ENCODE data around the gene POU6F2. TPM values are rescaled to one million over a fixed set of nuclear protein-coding genes. Genes with fewer than 3 reads are reported as not detected.

POU6F2 gene
- total RNA-seq, 1 donor from 2014 or later = 1.1 TPM

GRCh38 chr7:39035903-39036302 is 58.2 kb downstream of the POU6F2 start:
- H3K4me3 Mint-ChIP-seq (ENCODE audit: unreplicated experiment) = no peak overlapping the region
- no peak for DNase-seq (ENCODE audit: low spot score)
- no peaks in the 10 kb centered on the region for H3K36me3 Mint-ChIP-seq (ENCODE audit: low read depth, unreplicated experiment)
- no peak overlapping the region for H3K27ac Mint-ChIP-seq (ENCODE audit: unreplicated experiment)
- H3K4me1 Mint-ChIP-seq (ENCODE audit: unreplicated experiment) = no peaks in the 10 kb centered on the region
- no peaks in the 10 kb centered on the region for H3K27me3 Mint-ChIP-seq (ENCODE audit: unreplicated experiment)
- no peaks in the 10 kb centered on the region for H3K9me3 Mint-ChIP-seq (ENCODE audit: unreplicated experiment)
- TF ChIP-seq CTCF (IDR thresholded peaks at IDR 0.05; ENCODE audit: unreplicated experiment) = no peak

GRCh38 chr7:39042670-39043069 is 65.0 kb downstream of the POU6F2 start:
- H3K36me3 Mint-ChIP-seq (ENCODE audit: low read depth, unreplicated experiment) = no peaks in the 10 kb centered on the region
- TF ChIP-seq CTCF (IDR thresholded peaks at IDR 0.05; ENCODE audit: unreplicated experiment) = no peak
- H3K4me3 Mint-ChIP-seq (ENCODE audit: unreplicated experiment) = no peak overlapping the region
- no peaks in the 10 kb centered on the region for H3K27me3 Mint-ChIP-seq (ENCODE audit: unreplicated experiment)
- H3K4me1 Mint-ChIP-seq (ENCODE audit: unreplicated experiment) = no peaks in the 10 kb centered on the region
- H3K27ac Mint-ChIP-seq (ENCODE audit: unreplicated experiment) = no peak overlapping the region
- DNase-seq (ENCODE audit: low spot score) = no peak
- H3K9me3 Mint-ChIP-seq (ENCODE audit: unreplicated experiment) = no peaks in the 10 kb centered on the region

GRCh38 chr7:39043531-39043930 is 65.8 kb downstream of the POU6F2 start:
- H3K27ac Mint-ChIP-seq (ENCODE audit: unreplicated experiment) = no peak overlapping the region
- H3K9me3 Mint-ChIP-seq (ENCODE audit: unreplicated experiment) = no peaks in the 10 kb centered on the region
- TF ChIP-seq CTCF (IDR thresholded peaks at IDR 0.05; ENCODE audit: unreplicated experiment) = no peak
- H3K4me3 Mint-ChIP-seq (ENCODE audit: unreplicated experiment) = no peak overlapping the region
- no peaks in the 10 kb centered on the region for H3K4me1 Mint-ChIP-seq (ENCODE audit: unreplicated experiment)
- H3K36me3 Mint-ChIP-seq (ENCODE audit: low read depth, unreplicated experiment) = no peaks in the 10 kb centered on the region
- DNase-seq (ENCODE audit: low spot score) = no peak
- H3K27me3 Mint-ChIP-seq (ENCODE audit: unreplicated experiment) = no peaks in the 10 kb centered on the region

GRCh38 chr7:39044489-39044888 is 66.8 kb downstream of the POU6F2 start:
- TF ChIP-seq CTCF (IDR thresholded peaks at IDR 0.05; ENCODE audit: unreplicated experiment) = no peak
- no peaks in the 10 kb centered on the region for H3K36me3 Mint-ChIP-seq (ENCODE audit: low read depth, unreplicated experiment)
- DNase-seq (ENCODE audit: low spot score) = no peak
- no peaks in the 10 kb centered on the region for H3K4me1 Mint-ChIP-seq (ENCODE audit: unreplicated experiment)
- H3K9me3 Mint-ChIP-seq (ENCODE audit: unreplicated experiment) = no peaks in the 10 kb centered on the region
- H3K27me3 Mint-ChIP-seq (ENCODE audit: unreplicated experiment) = no peaks in the 10 kb centered on the region
- no peak overlapping the region for H3K27ac Mint-ChIP-seq (ENCODE audit: unreplicated experiment)
- H3K4me3 Mint-ChIP-seq (ENCODE audit: unreplicated experiment) = no peak overlapping the region

GRCh38 chr7:39045231-39045630 is 67.5 kb downstream of the POU6F2 start:
- DNase-seq (ENCODE audit: low spot score) = no peak
- no peaks in the 10 kb centered on the region for H3K36me3 Mint-ChIP-seq (ENCODE audit: low read depth, unreplicated experiment)
- no peak for TF ChIP-seq CTCF (IDR thresholded peaks at IDR 0.05; ENCODE audit: unreplicated experiment)
- H3K27me3 Mint-ChIP-seq (ENCODE audit: unreplicated experiment) = no peaks in the 10 kb centered on the region
- no peaks in the 10 kb centered on the region for H3K9me3 Mint-ChIP-seq (ENCODE audit: unreplicated experiment)
- H3K4me1 Mint-ChIP-seq (ENCODE audit: unreplicated experiment) = no peaks in the 10 kb centered on the region
- no peak overlapping the region for H3K4me3 Mint-ChIP-seq (ENCODE audit: unreplicated experiment)
- H3K27ac Mint-ChIP-seq (ENCODE audit: unreplicated experiment) = no peak overlapping the region
